Activated CD4-positive, CD25-positive, alpha-beta regulatory T cell (primary cell): ENCODE measurements around the gene ZNF106.

ENCODE experiments used
- DNase-seq, 4 experiments: peaks; one replicate each; lab custom pipeline; 2025; lab: John Stamatoyannopoulos, UW

The ZNF106 gene

DNA sequence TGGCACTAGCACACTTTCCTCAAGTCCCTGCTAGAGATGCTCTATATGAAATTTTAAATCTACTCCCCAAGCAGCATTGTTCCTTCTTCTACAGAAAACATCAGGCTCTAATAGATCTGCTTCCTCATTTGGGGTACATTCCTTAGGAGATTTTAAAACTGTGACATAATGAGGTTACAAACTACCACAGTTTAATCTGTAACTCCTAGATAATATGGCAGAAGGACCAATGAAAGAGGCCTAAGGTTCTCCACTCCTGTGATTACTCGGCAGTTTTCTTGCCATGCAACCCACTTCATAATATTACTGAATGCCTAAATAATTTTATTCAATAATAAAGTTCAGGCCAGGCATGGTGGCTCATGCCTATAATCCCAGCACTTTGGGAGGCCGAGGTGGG lies 16.1 kb downstream of the ZNF106 start:
- no peak for DNase-seq

DNA sequence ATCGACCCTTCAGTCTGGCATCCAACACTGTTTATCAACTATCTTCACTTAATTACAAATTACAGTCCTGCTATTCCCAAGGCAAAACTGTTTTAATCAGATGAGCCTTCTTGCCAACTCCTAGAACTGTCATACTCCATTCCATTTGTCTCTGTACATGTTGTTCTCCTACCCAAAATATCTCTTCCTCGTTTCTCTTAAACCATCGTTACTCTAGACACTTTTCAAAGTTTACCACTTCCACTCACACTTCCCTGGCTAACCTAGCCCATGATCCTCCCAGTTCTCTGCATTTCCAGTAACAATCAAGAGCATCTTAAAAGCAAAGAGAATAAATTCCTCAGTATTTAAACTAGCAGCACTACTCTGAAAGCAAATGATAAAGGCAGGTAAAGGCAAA lies 19.9 kb downstream of the ZNF106 start:
- no peak for DNase-seq

DNA sequence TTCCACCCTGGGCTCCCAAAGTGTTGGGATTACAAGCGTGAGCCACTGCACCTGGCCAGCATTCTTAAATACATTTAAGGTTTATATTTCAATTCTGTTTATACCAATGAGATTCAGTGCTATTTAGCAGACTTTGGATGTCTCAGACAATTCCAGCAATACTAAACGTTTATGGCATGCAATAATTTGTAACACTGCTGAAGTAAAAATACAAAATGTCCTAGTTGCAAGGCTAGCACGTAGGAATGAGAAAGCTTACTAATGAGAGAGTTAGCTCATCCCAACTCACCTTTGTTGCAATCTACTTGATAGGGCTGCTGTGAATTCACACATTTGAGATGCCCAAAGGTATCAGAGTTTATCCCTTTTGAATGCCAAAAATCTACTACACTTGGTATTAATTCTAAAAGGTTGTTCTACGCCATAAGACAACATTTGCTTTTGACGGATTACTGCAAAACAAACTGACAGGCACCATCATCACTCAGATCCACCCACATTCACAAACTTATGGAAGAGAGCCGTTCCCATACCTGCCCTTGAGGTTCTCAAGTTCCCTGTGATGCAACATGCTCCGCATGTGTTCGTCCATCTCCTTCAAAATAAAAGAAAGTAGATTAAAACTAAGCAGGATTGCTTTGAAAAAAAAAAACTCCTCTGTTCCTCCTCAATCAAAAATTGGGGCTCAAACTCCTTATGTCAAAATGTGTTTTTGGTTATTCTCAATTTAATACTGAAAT lies 25.3 kb downstream of the ZNF106 start:
- no peak for DNase-seq

DNA sequence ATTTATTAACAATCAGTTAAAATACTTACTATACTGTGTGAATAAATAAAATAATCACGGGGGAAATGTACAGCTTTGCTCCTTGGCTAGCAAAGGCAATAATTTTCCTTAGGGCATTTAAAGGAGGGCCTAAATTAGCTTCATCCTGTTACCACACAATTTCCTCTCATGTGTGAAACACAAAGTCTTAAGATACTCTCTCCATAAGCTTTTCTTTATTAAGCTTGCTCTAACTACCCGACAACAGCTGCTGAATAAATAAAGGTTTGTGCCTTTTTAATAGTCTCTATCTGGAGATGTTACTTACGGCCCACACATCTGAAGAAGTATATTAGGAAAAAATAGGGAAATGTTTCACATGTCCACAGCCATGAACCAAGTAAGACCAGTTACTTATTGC lies 29.7 kb downstream of the ZNF106 start:
- no peak for DNase-seq

DNA sequence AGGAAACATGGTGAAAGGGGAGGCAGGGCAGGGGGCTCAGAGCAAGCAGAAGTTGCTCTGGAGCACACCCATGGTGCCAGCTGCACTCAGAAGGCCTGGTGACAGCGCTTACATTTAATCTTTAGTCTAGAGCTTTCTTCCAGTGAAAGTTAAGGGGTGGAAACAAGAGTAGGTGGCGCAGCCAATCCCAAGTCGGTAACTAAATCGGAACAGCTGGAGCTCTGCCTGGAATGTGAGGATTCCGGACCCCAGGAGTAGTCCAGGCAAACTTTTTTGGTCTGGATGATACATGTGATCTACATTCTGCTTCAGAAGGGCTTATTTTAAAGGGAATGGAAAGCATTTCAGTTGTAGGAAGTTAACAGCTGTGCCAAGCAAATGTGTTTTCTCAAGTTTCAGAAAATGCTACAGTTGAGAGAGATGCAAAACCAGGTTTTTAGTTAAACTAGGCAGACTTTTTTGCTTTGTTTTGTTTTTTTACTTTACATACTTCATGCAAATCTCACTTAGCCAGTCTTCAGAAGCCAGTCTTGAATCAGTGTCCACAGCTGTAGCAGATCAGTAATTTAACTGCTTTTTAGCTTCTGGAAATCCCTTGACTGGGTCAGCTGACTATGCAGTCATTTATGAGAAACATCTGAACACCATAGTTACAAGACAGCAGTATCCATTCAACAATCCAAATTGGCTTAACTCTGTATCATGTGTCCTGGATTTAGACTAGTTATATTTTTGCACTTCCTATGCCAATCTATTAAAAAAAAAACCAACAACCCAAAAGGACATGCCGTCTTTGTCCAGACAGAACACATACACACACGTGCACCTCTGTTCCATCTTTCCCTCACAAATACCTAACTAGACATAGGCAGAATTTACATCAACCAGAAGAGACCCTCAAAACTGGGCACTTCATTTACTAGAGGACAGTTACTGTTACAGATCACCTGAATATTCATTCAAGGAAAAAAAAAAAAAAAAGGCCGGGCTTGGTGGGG lies 33.2 kb downstream of the ZNF106 start:
- no peak for DNase-seq

DNA sequence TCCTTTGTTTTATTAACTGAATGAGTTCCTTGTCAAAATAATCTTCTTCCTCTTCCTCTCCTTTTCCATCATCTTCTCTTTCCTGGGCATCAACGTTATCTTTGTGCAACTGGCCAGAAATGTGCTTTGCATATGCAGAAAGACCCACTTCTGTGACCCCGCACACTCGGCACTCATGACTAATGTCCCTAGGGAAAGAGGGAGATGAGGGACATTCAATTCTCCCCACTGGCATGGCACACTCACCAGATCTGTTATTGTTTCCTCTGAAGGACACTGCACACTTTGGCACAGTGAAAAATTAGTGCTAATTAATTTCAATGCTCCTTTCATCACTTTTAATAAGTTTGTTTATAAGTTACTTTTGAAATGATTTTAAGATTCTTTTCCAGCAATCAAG lies 34.0 kb downstream of the ZNF106 start:
- no peak for DNase-seq

DNA sequence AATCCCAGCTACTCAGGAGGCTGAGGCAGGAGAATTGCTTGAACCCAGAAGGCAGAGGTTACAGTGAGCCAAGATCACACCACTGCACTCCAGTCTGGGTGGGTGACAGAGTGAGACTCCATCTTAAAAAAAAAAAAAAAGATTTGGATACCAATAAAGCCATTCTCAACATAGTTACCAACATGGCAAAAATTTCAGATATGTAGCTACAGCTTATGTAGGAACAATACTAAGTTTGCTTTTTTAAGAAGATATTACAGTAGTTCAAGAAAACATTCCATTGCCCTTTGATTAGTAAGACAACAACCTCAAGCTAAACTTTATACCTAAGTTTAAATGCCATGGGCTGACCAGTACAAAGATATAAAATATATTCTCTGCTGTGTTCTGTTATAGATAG lies 34.4 kb downstream of the ZNF106 start:
- no peak for DNase-seq

DNA sequence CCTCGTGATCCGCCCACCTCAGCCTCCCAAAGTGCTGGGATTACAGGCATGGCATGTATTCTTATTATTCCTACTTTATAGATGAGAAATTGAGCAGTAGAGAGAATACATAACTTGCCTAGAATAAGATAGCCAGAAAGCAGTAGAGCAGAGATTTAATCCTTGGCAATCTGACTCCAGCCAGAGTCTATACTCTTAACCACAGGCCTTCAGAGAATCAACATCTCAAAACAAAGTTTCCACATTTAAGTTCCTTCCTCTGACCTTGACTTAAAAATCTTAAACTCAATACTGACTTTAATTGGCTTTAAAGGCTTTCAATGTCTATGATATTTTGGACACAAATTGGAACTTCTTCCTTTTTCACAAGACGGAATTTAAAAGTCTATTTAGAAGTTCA lies 37.1 kb downstream of the ZNF106 start:
- DNase-seq = no peak

DNA sequence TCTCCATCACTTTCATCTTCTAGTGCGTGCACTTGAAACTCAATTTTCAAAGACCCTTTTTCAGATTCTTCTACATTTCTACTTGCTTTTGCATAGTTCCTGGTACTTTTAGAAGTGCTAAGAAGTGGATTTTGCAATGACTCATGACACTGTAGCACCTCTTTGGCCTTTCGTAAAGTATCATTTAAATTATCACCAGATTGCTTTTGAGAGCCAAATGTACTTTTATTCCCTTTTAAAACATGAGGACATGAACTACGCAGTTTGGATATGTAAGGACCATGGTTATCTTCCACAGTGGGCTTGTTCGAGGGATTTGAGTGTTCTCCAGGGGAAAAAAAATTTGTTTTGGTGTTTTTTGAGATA lies 40.5 kb downstream of the ZNF106 start:
- DNase-seq = no peak

DNA sequence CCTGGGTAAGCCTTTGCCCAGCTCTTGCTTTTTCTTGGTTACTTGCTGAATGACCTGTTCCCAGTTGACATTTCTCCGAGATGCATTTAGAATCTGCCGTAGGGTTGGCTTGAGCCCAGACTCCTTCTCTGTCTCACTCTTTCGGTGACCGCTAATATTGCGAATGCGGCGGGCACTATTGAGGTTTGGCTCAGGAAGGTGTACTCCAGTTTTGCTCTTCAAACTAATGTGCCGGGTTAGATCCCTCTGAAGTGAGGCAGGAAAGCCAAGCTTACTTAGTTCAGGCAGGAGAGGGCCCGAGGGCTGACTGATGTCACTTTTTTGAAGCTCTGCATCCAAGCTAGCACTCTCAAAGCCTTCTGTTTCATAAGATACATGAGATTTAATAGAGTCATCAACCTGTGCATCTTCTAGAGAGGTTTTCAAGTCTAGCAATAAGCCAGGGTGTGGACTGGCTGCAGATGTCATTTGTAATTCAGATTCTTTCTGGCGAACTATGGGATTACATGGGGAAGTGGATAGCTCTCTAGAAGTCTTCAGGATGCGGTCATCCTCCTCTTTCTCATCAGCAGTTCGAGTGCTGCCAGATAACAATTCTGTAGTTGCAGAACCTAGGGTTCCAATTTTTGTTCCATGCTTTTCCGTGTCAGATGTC lies 41.0 kb downstream of the ZNF106 start:
- DNase-seq = no peak

DNA sequence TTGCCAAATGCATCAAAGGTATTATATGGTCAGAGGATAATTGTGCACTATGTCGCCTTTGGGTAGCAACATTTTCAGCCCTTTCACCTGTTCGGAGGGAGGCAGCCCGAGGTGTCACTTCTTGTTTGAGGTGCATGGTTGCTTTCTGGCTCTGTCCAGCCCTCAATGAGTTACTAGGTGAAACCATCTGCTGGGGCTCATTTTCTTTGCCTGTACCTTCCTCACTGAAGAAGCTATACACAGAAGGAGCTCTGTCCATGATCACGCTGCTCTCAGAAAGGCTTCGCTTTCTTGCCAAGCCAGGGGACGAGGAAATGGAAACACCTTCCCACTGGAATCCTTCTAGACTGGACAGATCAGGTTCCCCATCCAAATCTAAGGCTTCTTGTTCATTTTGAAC lies 42.7 kb downstream of the ZNF106 start:
- DNase-seq = no peak

DNA sequence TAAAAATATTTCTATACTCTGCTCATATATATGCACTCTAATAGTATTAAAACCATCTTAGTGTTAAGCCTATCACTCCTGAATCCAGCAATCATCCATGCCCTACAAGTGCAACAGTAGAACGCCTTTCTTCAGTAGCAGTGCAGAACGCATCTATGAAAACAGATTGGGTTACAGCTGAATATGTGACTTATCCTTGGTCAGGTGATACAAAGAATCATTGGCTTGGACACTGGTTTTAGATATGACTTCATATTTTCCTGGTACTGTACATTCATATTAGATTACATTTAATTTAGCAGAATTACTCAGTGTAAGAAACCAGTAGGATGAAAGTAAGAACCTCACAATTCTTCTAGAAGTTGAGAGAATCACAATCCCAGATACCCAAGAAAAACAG lies 43.3 kb downstream of the ZNF106 start:
- no peak for DNase-seq

DNA sequence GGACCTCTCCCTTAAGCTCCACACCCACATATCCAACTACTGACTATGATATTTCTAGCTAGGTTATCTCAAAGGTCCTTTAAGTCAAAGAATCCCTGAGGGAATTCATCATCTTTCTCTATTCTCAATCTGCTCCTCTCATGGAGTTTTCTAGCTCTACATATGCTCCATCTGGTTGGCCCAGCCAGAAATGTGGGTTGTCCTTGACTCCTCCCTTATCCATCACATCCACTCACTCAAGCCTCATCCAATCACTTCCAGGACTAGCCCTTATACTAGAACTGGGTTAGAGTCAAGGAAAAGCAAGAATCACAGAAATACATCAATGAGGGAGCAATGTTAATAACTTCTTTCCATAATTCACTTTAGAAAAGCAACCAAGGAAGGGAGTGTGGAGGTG lies 45.4 kb downstream of the ZNF106 start:
- DNase-seq = no peak

DNA sequence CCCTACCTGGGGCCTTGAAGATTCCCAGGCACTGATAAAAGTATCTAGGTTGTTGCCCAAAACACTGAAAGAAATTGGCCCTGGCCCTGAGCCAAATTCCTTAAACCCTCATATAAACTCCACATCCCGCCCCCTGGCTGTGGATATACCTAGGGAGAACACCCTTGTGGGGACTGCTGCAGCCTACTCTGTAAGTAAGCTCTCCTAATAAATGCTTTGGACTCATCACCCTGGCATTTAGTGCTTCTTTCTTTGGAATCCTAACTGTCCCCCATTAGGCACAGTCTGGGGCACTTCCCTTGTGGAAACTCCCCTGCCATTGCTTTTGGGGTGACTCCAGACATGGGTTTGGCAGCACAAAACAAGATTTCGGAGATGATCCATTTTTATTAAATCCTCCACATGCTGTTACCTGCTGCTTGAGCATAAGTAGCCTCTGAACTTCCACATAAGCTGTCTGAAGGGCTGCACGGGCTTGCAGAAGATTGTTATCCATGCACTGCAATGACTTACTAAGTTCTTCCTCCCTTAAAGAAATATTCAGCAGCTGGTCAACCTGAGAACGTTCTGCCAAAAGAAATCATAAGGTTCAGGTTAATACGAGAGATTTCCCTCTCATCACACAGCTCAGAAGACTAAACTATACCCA lies 46.4 kb downstream of the ZNF106 start:
- no peak for DNase-seq

DNA sequence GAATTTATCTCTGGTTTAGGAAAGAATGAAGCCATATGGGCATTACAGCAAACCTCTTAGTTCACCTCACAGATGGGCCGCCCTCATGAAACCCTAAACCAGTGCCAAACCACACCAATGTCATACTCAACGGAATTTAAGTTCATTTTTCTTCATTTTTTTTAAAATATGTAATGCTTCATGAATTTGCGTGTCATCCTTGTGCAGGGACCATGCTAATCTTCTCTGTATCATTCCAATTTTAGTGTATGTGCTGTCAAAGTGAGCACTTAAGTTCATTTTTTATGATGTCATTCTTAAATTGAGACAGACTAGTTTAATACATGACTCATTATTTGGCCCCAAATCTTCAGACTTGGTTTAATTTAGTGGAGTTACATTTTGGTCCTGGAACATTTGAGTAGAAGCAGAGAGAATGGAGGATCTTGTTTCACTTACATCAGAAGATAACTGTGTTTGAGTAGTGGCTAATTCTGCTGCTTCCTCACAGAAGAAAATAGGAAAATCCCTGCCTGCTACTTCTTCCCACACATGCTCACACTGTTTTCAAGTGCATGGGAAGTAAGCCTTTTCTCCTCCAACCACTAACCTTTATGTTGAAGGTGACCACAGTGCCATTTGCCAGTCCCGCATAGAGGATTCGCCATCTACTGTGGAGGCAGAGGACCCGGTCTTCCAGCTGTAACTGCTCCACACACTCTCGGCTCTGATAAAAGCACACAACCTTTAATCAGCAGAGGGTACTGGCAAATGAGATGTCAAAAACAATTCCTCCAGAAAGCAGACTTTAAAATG lies 63.3 kb downstream of the ZNF106 start:
- DNase-seq = no peak

DNA sequence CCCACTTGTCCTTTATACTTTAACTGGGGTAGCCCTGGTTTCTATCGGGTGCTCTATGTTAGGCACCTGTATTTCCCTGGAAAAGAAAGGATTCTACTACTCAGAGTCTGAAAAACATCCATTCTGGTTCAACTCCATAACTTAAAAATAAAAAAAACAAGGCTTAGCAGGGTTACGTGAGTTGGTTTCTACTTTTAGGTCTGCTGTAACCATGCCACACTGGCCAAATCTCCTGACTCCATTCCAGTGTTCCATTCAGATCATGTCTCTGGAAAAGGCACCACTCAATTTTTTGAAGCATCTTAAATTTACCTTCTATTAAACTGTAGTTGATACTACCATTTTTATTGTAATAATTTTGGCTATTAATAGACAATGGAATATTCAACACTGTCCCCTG lies 69.6 kb downstream of the ZNF106 start:
- no peak for DNase-seq

DNA sequence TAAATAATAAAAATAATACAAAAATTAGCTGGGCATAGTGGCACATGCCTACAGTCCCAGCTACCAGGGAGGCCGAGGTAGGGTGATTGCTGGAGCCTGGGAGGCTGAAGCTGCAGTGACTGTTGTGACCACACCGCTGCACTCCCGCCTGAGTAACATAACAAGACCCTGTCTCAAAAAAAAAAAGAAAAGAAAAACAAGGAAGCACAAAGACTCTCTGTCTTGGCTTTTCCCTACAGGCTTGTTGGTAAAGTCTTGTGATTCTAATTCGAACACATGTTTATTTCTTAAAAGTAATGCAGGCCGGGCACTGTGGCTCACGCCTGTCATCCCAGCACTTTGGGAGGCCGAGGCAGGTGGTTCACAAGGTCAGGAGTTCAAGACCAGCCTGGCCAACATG lies 71.6 kb downstream of the ZNF106 start:
- DNase-seq = no peak

DNA sequence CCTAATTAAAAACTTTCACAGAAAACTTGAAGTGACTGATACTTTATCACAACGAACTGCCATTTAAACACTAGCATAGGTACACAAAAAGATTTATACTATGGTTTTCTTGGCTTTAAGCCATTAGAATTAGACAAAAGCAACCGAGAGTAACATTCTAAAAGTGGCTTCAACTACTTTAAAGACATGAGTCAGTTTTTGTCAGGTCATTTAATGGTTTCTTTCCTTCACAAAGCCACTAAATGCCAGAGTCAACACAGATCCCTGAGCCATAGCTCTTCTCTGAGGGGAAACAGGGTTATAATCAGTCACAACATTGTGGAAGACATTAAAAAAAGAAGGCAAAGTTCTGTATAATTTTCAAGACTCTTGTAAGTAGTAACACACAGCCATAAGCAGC lies 77.0 kb downstream of the ZNF106 start:
- no peak for DNase-seq

DNA sequence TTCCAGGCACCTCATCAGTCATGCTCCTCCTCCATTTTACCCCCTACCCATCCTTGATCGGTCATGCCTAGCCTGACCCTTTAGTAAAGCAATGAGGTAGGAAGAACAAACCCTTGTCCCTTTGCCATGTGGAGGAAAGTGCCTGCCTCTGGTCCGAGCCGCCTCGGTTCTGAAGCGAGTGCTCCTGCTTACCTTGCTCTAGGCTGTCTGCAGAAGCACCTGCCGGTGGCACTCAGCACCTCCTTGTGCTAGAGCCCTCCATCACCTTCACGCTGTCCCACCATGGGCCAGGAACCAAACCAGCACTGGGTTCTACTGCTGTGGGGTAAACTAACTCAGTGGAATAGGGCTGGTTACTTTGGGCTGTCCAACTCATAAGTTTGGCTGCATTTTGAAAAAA lies 79.1 kb downstream of the ZNF106 start:
- DNase-seq = no peak

DNA sequence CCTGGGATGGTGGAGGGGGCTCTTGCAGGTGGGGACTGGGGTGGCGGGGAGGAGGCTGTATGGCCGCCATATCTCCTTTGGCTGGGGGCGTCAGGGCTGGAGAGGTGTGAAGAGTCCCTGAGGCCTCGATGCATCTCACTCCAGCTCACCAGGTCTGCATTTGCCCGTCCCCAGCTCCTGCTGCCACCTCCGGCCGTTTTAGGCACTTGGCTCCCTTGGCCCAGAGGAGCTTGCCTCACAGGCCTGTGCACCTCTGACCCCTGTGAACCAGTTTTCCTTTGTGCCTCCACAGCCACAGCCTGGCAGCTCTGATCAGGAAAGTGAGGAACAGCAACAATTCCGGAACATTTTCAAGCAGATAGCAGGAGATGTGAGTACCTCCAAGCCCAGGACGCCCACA lies 81.9 kb downstream of the ZNF106 start:
- DNase-seq = no peak

DNA sequence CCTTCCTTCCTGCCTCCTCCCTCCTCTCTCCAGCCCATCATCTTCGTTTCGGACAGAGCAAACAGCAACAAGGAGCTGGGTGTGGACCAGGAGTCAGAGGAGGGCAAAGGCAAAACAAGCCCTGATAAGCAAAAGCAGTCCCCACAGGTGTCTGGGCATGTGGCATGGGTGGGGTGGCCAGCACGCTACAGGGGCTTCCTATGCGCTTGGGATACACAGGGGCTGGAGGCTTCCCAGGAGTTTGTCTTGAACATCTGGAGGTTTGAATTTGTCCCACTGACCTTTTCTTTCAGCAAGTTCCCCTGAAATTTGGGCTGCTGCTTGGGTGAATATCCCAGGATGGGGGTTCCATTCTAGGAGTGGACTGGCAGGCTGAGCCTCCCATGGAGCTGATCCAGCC lies 82.8 kb downstream of the ZNF106 start:
- no peak for DNase-seq
